Thyroid gland (tissue), 4 donors: ENCODE data around the gene KHDC1L.

Experiments used
- POLR2A ChIP-seq, 2 donors: fragments of 450-650 bp; IDR thresholded peaks; one replicate each; pipeline ENCODE4 v1.6.1; 2017; ENCODE audit warnings: antibody characterized with exemption in 2 of 2, mild to moderate bottlenecking in 2 of 2, moderate library complexity in 1 of 2
- TF ChIP-seq, protein P1 (sequence below), 6 experiments: fragments of 200-600 bp in 3 of 6; fragments of 450-650 bp in 3 of 6; sonication (generic) in 3 of 6; IDR thresholded peaks; one replicate each; pipeline ENCODE4 v1.5.1; 2016 to 2019; ENCODE audit warnings: antibody characterized with exemption in 6 of 6, mild to moderate bottlenecking in 2 of 6, inconsistent platforms in 1 of 6, moderate library complexity in 1 of 6

GRCh38 chr6:73216859-73217258 is 8.4 kb downstream of the KHDC1L start:
- TF ChIP-seq, protein P1, sequence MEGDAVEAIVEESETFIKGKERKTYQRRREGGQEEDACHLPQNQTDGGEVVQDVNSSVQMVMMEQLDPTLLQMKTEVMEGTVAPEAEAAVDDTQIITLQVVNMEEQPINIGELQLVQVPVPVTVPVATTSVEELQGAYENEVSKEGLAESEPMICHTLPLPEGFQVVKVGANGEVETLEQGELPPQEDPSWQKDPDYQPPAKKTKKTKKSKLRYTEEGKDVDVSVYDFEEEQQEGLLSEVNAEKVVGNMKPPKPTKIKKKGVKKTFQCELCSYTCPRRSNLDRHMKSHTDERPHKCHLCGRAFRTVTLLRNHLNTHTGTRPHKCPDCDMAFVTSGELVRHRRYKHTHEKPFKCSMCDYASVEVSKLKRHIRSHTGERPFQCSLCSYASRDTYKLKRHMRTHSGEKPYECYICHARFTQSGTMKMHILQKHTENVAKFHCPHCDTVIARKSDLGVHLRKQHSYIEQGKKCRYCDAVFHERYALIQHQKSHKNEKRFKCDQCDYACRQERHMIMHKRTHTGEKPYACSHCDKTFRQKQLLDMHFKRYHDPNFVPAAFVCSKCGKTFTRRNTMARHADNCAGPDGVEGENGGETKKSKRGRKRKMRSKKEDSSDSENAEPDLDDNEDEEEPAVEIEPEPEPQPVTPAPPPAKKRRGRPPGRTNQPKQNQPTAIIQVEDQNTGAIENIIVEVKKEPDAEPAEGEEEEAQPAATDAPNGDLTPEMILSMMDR (IDR thresholded peaks at IDR 0.05), result no peak
- TF ChIP-seq POLR2A (IDR thresholded peaks at IDR 0.05), result no peak
